Activated naive CD8-positive, alpha-beta T cell treated with anti-CD3 and anti-CD28 coated beads, Interleukin-2, amount 10 ng/mL, durations not matched to agents 7 days and 5 days (primary cell): ENCODE measurements around the gene INTS6L. TPM values are rescaled to one million over a fixed set of nuclear protein-coding genes. Genes with fewer than 3 reads are reported as not detected.

Experiments
- ATAC-seq: fragments of 150-1000 bp; cut with Tn5 transposase; one replicate; pipeline ENCODE4 v1.10.0; 2021; ENCODE audit warnings: low read depth, moderate library complexity
- POLR2A ChIA-PET: fragments of 350-600 bp; sonication (Branson Sonifier 250); formaldehyde crosslinking; loops from one replicate; lab custom pipeline; 2021; ENCODE audit warnings: antibody characterized with exemption; lab: Charles Lee
- DNase-seq: peaks from one replicate; pipeline ENCODE4 v3.0.0; 2021
- H3K27ac Mint-ChIP-seq: one replicate; pipeline ENCODE4 v1.8.0; 2022; ENCODE audit warnings: mild to moderate bottlenecking, mixed read lengths
- H3K27me3 Mint-ChIP-seq: one replicate; pipeline ENCODE4 v1.8.0; 2022; ENCODE audit warnings: mild to moderate bottlenecking, moderate library complexity, mixed read lengths
- H3K36me3 Mint-ChIP-seq: one replicate; pipeline ENCODE4 v1.8.0; 2021; ENCODE audit warnings: mild to moderate bottlenecking, mixed read lengths
- H3K4me1 Mint-ChIP-seq: one replicate; pipeline ENCODE4 v1.8.0; 2021; ENCODE audit warnings: mixed read lengths
- H3K4me3 Mint-ChIP-seq: one replicate; pipeline ENCODE4 v1.8.0; 2022; ENCODE audit warnings: mild to moderate bottlenecking, moderate library complexity, mixed read lengths
- H3K9me3 Mint-ChIP-seq: one replicate; pipeline ENCODE4 v1.8.0; 2021; ENCODE audit warnings: mixed read lengths
- total RNA-seq, 2 experiments: library from RNA; stranded (reverse); gene quantifications; one replicate each; pipeline ENCODE4 v1.2.3, GENCODE V29; 2021

Gene INTS6L
- 10 to 100 TPM; 31.7 to 33.2 TPM for total RNA-seq

- Mint-ChIP-seq H3K4me3 (peak within 1 kb of the TSS; percentile 99), H3K27me3 (no peaks in the 10 kb centered on the region), H3K9me3 (no peaks in the 10 kb centered on the region), H3K4me1 (peaks cover 21% of the 10 kb centered on the region), H3K27ac (peak within 1 kb of the TSS; percentile 100), H3K36me3 (peaks cover 15% of the 10 kb centered on the region)
- POLR2A ChIA-PET: interaction anchor here (0.9 to 1.5 kb wide), 5 partner anchors 11 to 1351 kb away, joined by 3 to 5 read pairs (median 3); partner anchors contain the start of gene MMGT1
- DNase-seq: peak; percentile 83
- ATAC-seq: peak; percentile 87
These were observed at the start of gene INTS6L for GRCh38 chrX:135520553-135521404. Gene INTS6L (plus strand): TSS chrX:135520660. CDS start chrX:135520993, 333 bp downstream.

GRCh38 chrX:135476378-135476777, 44.1 kb upstream of the INTS6L start:
- H3K27ac Mint-ChIP-seq: no peak overlapping the region
- ATAC-seq (no peak), DNase-seq (no peak)
- POLR2A ChIA-PET: interaction anchor here (0.7 kb wide), 1 partner anchor 56 kb away, joined by 3 read pairs; no protein-coding TSS in a partner anchor
- H3K4me1 Mint-ChIP-seq: peaks cover 10% of the 10 kb centered on the region
- H3K36me3 Mint-ChIP-seq: no peaks in the 10 kb centered on the region
- peaks cover 2% of the 10 kb centered on the region for H3K27me3 Mint-ChIP-seq
- H3K4me3 Mint-ChIP-seq: peak overlapping the region; percentile 16
- no peaks in the 10 kb centered on the region for H3K9me3 Mint-ChIP-seq

GRCh38 chrX:135477576-135477975, 42.9 kb upstream of the INTS6L start:
- peak; percentile 25 for DNase-seq
- no peaks in the 10 kb centered on the region for H3K27me3 Mint-ChIP-seq
- POLR2A ChIA-PET: no interaction called here

GRCh38 chrX:135480076-135480475, 40.4 kb upstream of the INTS6L start:
- Mint-ChIP-seq H3K9me3 (no peaks in the 10 kb centered on the region), H3K27me3 (no peaks in the 10 kb centered on the region), H3K4me3 (no peak overlapping the region), H3K27ac (no peak overlapping the region), H3K36me3 (no peaks in the 10 kb centered on the region), H3K4me1 (peaks cover 12% of the 10 kb centered on the region)
- DNase-seq: no peak
- no peak for ATAC-seq
- POLR2A ChIA-PET: no interaction called here

More at GRCh38 chrX:135477576-135477975, 42.9 kb upstream of the INTS6L start:
- Mint-ChIP-seq H3K4me3 (peak overlapping the region; percentile 24), H3K27ac (no peak overlapping the region), H3K4me1 (peaks cover 10% of the 10 kb centered on the region), H3K36me3 (no peaks in the 10 kb centered on the region), H3K9me3 (no peaks in the 10 kb centered on the region)
- ATAC-seq: peak; percentile 78

- Mint-ChIP-seq H3K27ac (no peak overlapping the region), H3K36me3 (no peaks in the 10 kb centered on the region), H3K9me3 (no peaks in the 10 kb centered on the region), H3K4me1 (peaks cover 7% of the 10 kb centered on the region), H3K27me3 (no peaks in the 10 kb centered on the region), H3K4me3 (no peak overlapping the region)
- no peak for DNase-seq
- POLR2A ChIA-PET: no interaction called here
- ATAC-seq: no peak
These were observed 38.7 kb upstream of the INTS6L start for GRCh38 chrX:135481696-135482179.

GRCh38 chrX:135484641-135485289, 35.7 kb upstream of the INTS6L start:
- no peaks in the 10 kb centered on the region for H3K9me3 Mint-ChIP-seq
- H3K36me3 Mint-ChIP-seq: no peaks in the 10 kb centered on the region
- H3K4me1 Mint-ChIP-seq: peaks cover 1% of the 10 kb centered on the region
- ATAC-seq (no peak), DNase-seq (no peak)
- H3K27ac Mint-ChIP-seq: no peak overlapping the region
- no peaks in the 10 kb centered on the region for H3K27me3 Mint-ChIP-seq
- POLR2A ChIA-PET: no interaction called here
- no peak overlapping the region for H3K4me3 Mint-ChIP-seq

GRCh38 chrX:135489542-135489941, 30.9 kb upstream of the INTS6L start:
- Mint-ChIP-seq H3K27me3 (peaks cover 2% of the 10 kb centered on the region), H3K27ac (no peak overlapping the region)
- POLR2A ChIA-PET: no interaction called here

GRCh38 chrX:135490979-135491514, 29.4 kb upstream of the INTS6L start:
- no peaks in the 10 kb centered on the region for H3K9me3 Mint-ChIP-seq
- H3K36me3 Mint-ChIP-seq: no peaks in the 10 kb centered on the region
- no peak overlapping the region for H3K27ac Mint-ChIP-seq
- H3K4me3 Mint-ChIP-seq: no peak overlapping the region
- POLR2A ChIA-PET: no interaction called here
- H3K4me1 Mint-ChIP-seq: no peaks in the 10 kb centered on the region
- DNase-seq (no peak), ATAC-seq (no peak)
- peaks cover 2% of the 10 kb centered on the region for H3K27me3 Mint-ChIP-seq

More at GRCh38 chrX:135489542-135489941, 30.9 kb upstream of the INTS6L start:
- DNase-seq (no peak), ATAC-seq (no peak)
- Mint-ChIP-seq H3K9me3 (no peaks in the 10 kb centered on the region), H3K4me3 (no peak overlapping the region), H3K36me3 (no peaks in the 10 kb centered on the region), H3K4me1 (no peaks in the 10 kb centered on the region)

- Mint-ChIP-seq H3K36me3 (no peaks in the 10 kb centered on the region), H3K27me3 (peaks cover 6% of the 10 kb centered on the region), H3K27ac (no peak overlapping the region), H3K9me3 (no peaks in the 10 kb centered on the region), H3K4me1 (no peaks in the 10 kb centered on the region), H3K4me3 (no peak overlapping the region)
- no peak for DNase-seq
- no peak for ATAC-seq
- POLR2A ChIA-PET: no interaction called here
These were observed 26.0 kb upstream of the INTS6L start for GRCh38 chrX:135494453-135494852.

GRCh38 chrX:135497736-135498135, 22.7 kb upstream of the INTS6L start:
- POLR2A ChIA-PET: no interaction called here
- DNase-seq: no peak

GRCh38 chrX:135498236-135498635, 22.2 kb upstream of the INTS6L start:
- POLR2A ChIA-PET: no interaction called here
- Mint-ChIP-seq H3K27me3 (peaks cover 6% of the 10 kb centered on the region), H3K27ac (no peak overlapping the region), H3K4me3 (no peak overlapping the region), H3K36me3 (no peaks in the 10 kb centered on the region), H3K9me3 (no peaks in the 10 kb centered on the region), H3K4me1 (no peaks in the 10 kb centered on the region)
- DNase-seq: no peak
- ATAC-seq: no peak

More at GRCh38 chrX:135497736-135498135, 22.7 kb upstream of the INTS6L start:
- no peaks in the 10 kb centered on the region for H3K9me3 Mint-ChIP-seq
- H3K4me1 Mint-ChIP-seq: no peaks in the 10 kb centered on the region
- H3K27ac Mint-ChIP-seq: no peak overlapping the region
- peaks cover 6% of the 10 kb centered on the region for H3K27me3 Mint-ChIP-seq
- no peak overlapping the region for H3K4me3 Mint-ChIP-seq
- no peak for ATAC-seq
- H3K36me3 Mint-ChIP-seq: no peaks in the 10 kb centered on the region

GRCh38 chrX:135505351-135505750, 15.1 kb upstream of the INTS6L start:
- DNase-seq (no peak), ATAC-seq (no peak)
- Mint-ChIP-seq H3K9me3 (no peaks in the 10 kb centered on the region), H3K27me3 (no peaks in the 10 kb centered on the region), H3K4me3 (no peak overlapping the region), H3K4me1 (no peaks in the 10 kb centered on the region), H3K27ac (no peak overlapping the region), H3K36me3 (no peaks in the 10 kb centered on the region)
- POLR2A ChIA-PET: no interaction called here

GRCh38 chrX:135509885-135510284, 10.6 kb upstream of the INTS6L start:
- Mint-ChIP-seq H3K4me1 (no peaks in the 10 kb centered on the region), H3K4me3 (no peak overlapping the region), H3K27me3 (no peaks in the 10 kb centered on the region), H3K9me3 (no peaks in the 10 kb centered on the region), H3K27ac (no peak overlapping the region), H3K36me3 (no peaks in the 10 kb centered on the region)
- no peak for ATAC-seq
- POLR2A ChIA-PET: no interaction called here
- DNase-seq: no peak
